VCaP (cell line): ENCODE measurements around the gene KCNK15.

Experiments
- H3K27ac ChIP-seq: fragments of 450-650 bp; 2 replicates; pipeline ENCODE4 v1.5.1; 2017
- CTCF ChIP-seq: fragments of 450-650 bp; conservative IDR thresholded peaks from 2 replicates; pipeline ENCODE4 v1.5.1; 2017; ENCODE audit warnings: mild to moderate bottlenecking, moderate library complexity

Gene KCNK15

DNA sequence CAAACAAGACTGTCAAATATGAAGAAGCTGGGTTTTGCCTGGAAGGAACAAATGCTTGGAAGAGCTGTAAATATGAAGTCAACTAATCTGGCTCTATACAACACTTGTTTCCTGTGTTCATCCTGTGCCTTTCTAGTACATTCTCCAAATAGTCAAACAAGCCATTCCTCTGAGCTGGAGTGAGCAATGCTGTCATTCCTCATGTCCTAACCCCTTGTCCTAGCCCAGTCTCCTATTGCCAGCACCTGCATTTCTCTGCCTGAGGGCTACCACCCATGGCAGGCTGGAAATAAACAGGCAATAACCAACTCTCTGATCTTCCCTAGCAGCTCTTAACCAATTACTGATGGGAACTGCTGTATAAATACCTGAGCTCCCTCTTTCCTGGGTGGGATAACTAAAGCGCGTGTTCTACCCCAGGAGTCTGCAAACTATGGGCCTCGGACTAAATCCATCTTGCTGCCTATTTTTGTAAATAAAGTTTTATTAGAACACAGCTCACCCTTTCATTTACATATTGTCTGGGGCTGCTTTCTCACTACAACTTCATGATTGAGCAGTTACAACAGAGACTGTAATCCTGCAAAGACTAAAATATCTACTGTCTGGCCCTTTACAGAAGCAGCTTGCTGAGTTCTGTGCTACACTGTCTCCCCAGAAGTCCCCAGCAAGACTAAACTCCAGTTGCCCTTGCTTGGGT lies 51.2 kb downstream of the KCNK15 start:
- no peak for TF ChIP-seq CTCF

DNA sequence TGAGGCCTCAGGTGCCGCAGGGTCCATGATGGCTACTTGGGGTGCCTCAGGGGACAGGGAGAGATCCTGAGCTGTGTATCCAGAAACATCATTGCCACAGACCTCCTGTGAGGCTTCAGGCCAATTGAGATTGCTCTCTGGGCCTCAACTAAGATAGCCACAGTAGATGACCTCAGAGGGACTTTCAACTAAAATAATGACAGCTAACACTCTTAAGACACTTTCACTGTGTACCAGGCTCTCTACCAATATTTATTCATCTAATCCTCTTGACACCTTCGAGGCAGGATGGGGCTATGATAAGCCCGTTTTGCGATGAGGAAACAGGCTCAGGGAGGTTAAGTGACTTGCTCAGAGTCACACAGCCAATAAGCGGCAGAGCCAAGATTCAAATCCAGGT lies 54.0 kb downstream of the KCNK15 start:
- no peak overlapping the region for H3K27ac ChIP-seq
- no peak for TF ChIP-seq CTCF

More for the DNA sequence above, 51.2 kb downstream of the KCNK15 start:
- no peak overlapping the region for H3K27ac ChIP-seq

DNA sequence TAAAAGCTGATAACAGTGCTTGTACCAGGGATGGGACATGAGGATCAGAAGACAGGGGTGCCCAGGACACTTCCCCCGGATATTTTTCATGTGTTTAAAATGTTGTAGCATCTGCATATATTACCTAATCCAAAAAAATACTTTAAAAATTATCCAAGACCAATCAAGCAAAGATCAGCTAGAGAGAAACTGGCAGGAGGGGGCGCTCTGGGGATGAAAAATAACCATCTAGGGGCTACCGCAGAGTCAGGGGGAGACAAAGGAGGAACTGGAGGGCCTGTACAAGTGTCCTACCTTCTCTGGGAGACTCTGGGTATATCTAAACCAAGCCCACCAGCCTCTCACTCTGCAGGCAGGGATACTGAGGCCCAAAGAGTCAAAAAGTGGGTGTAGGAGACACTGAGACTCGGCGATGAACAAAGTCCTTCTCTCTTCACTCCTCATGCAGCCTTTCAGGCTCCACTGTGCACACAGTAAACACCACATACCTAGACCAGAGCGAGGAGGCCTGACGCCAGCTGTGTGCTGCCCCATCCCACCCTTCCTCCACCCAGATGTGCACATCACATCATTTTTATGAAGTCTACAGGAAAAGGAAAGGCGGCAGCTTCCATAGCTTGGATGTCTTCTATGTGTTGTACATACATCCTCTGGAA lies 54.9 kb downstream of the KCNK15 start:
- H3K27ac ChIP-seq, result no peak overlapping the region
- TF ChIP-seq CTCF, result no peak
